HK-2 (cell line): ENCODE measurements around the gene KCNK1.

ENCODE experiments used
- DNase-seq: peaks from one replicate; pipeline ENCODE4 v3.0.0-alpha.2; 2018; ENCODE audit not compliant: unreplicated experiment

Gene KCNK1

GRCh38 chr1:233613252-233614172 is at the start of gene KCNK1:
KCNK1 (plus strand) TSS chr1:233614106; CDS start chr1:233614172, 66 bp downstream.
- peak; percentile 87 for DNase-seq

GRCh38 chr1:233565313-233565712 is 48.6 kb upstream of the KCNK1 start:
- no peak for DNase-seq

- no peak for DNase-seq
These were observed 47.0 kb upstream of the KCNK1 start for GRCh38 chr1:233566886-233567285.

DNA sequence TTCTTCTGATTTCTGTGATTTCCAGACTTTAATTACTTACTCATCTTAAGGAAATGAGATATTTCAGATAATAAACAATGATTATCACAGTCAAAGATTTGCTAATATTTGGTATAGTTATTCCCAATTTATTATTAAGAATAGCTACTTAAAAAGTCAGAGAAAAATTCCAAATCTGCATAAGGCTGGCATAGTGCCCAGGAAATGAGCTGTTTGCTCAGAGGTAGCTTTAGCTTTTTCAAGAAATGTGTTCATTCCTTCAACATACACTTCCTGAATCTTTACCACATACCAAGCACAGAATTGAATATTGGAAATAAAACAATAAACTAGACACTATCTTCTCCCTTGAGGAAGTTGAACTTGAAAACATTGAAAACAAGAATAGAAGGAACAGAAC is 44.3 kb upstream of the KCNK1 start:
- DNase-seq, result no peak

DNA sequence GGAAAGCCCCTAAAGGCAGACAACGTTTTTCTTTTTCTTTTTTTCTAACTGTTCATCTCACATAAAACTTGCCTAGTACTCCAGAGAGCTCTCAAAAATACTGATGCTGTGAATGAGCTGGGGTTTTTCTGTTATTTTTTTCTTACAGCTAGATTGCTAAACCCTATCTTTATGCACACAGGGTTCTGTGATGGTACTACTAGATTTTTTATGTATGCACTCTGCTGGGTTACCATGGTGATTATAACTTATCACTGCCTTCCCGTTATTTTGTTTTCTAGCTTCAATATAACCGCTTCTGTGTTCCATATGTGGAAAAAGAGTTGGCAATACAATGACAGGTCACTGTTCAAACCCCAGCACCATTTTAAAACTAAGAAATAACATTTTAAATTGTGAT is 43.7 kb upstream of the KCNK1 start:
- no peak for DNase-seq

- DNase-seq, result no peak
These were observed 43.2 kb upstream of the KCNK1 start for GRCh38 chr1:233570706-233571105.

GRCh38 chr1:233572896-233573295 is 41.0 kb upstream of the KCNK1 start:
- no peak for DNase-seq

- DNase-seq, result no peak
These were observed 38.5 kb upstream of the KCNK1 start for GRCh38 chr1:233575450-233575849.

DNA sequence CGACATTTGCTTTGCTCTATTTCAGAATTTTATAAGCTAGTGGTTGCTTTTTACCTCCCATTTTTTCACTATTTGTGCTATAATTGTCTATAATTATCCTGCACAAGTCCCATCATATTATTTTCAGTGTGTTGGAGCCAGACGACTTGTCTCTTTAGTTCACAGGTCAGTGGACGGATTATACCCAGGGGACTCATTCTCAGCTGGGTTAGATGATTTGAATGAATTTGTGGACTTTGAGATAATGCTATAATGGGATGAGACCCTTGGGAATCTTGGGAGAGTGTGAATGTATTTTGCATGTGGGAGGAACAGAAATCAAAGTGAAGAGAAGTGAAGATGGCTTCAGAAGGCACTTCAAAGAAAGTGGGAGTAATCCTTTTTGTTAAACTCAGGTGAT is 31.5 kb upstream of the KCNK1 start:
- no peak for DNase-seq

- DNase-seq, result no peak
These were observed 29.5 kb upstream of the KCNK1 start for GRCh38 chr1:233584376-233584775.

DNA sequence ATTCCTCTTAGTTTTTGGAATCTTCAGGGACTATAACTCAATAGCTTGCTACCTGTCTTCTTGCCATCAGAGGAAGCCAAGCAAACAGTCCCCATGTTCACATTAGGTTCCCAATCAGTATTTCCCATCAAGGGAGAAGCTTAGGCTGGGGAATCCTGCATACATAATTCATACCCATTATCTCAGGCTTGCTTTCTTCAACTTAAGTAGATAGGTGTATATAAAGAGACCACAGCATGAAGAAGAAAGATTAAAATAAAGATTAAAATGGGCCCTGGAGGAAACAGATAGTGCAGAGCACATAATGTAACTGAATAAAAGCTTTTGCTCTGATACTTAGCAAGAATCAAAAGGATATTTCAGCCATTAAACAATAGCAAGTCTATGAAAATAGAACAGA is 29.0 kb upstream of the KCNK1 start:
- DNase-seq, result no peak

- no peak for DNase-seq
These were observed 27.6 kb upstream of the KCNK1 start for GRCh38 chr1:233586301-233586700.

- no peak for DNase-seq
These were observed 26.7 kb upstream of the KCNK1 start for GRCh38 chr1:233587196-233587595.

GRCh38 chr1:233587958-233588799 is 25.7 kb upstream of the KCNK1 start:
- DNase-seq, result no peak

DNA sequence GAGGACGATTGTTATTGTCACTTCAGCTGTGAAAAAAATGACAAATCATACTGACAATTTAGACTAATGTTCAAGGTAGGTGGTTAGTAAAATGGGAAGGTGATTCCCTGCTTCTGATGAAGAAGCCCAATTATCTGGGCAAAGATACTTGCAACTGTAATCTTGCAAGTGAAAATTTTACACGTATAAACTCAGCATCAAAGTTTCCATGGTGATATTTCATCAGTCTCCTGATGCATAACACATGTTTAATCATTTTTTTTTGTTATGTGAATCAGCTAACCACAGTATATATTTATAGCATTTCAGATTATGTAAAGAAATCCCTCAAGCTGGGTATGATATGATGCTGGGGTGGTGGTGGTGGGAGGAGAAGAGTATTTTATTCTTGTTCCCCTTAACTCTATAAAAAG is 16.4 kb upstream of the KCNK1 start:
- no peak for DNase-seq

DNA sequence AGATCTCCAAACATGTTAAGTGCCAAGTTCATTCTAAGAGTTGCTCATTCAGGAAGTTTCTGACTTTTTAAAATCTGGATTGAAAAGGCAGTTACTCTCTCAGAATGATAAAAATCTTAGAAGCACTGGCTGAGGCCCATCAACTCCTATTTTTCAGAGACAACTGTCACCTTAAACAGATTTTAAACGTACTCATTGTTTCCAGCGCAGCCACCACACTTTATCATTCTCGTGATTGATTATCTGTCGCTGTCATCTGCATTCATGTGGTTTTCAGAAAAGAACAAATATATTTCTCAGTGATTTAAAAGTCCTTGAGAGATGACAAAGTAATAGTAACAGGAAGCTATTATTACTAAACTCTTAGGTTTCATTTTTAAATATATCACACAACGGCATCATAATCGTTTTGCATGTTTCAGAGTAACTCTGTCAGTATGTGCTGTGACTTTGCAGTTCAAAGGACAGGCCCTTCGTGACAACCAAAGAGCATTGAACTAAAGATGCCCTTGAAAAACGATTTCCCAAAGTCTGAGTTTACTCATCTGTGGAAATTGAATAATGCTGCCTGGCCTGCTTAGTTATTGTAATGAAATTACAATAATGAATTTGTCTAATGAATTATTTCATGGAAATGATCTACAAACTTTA is 14.9 kb upstream of the KCNK1 start:
- DNase-seq, result no peak

GRCh38 chr1:233599542-233600073 is 14.3 kb upstream of the KCNK1 start:
- DNase-seq, result no peak

DNA sequence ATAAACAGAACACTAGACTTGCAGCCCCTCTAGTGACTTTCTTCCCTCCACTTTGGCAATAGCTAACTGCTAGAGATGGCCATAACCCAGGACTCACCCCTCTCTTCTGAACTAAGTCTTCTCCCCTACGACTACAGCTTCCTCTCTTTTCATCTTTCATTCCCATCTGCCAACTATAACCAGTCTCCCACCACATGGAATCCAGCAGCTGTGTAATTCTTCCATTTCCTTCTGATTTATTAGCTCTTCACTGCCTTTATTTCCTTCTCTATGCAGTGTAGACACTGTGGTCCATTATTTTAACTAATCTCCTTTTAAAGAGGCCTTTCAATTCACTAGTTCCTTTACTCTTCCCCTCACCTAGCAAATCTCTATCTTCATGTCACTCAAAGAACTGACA is 13.4 kb upstream of the KCNK1 start:
- DNase-seq, result no peak

GRCh38 chr1:233603478-233603877 is 10.4 kb upstream of the KCNK1 start:
- DNase-seq, result no peak

- DNase-seq, result no peak
These were observed 8.7 kb upstream of the KCNK1 start for GRCh38 chr1:233605205-233605604.

GRCh38 chr1:233606813-233607212 is 7.1 kb upstream of the KCNK1 start:
- no peak for DNase-seq
